GM12874 (cell line): ENCODE measurements around the gene PGRMC1.

ENCODE experiments used
- CTCF ChIP-seq: IDR thresholded peaks from 2 replicates; pipeline ENCODE4 v1.5.1; 2011; ENCODE audit warnings: low read depth, mild to moderate bottlenecking, control low read depth, low read length, moderate library complexity; ENCODE audit not compliant: insufficient read depth

PGRMC1 gene

GRCh38 chrX:119194621-119195020 is 41.5 kb upstream of the PGRMC1 start:
- no peak for TF ChIP-seq CTCF

- TF ChIP-seq CTCF, result no peak
Observed at GRCh38 chrX:119201570-119201969, 34.5 kb upstream of the PGRMC1 start.

- TF ChIP-seq CTCF, result no peak
Observed at GRCh38 chrX:119206203-119206602, 29.9 kb upstream of the PGRMC1 start.

- no peak for TF ChIP-seq CTCF
Observed at GRCh38 chrX:119208401-119209057, 27.6 kb upstream of the PGRMC1 start.

- no peak for TF ChIP-seq CTCF
Observed at GRCh38 chrX:119211649-119212014, 24.5 kb upstream of the PGRMC1 start.

GRCh38 chrX:119218198-119218597 is 17.9 kb upstream of the PGRMC1 start:
- no peak for TF ChIP-seq CTCF

- no peak for TF ChIP-seq CTCF
Observed at GRCh38 chrX:119222932-119223331, 13.2 kb upstream of the PGRMC1 start.
